Measurements from ENCODE around the gene SLC22A16.
"Not testable (repeated sequence)": the region's sequence is repeated elsewhere in the genome, so short reads cannot be mapped to it uniquely, and the experiment has no call there.

SLC22A16 gene

GRCh38 chr6:110476046-110476849 lies at the start of gene SLC22A16:
SLC22A16 (minus strand) TSS chr6:110476613; CDS start chr6:110476574, 39 bp downstream.
- no peak for DNase-seq (ENCODE audit: low read depth in 2 of 2)

- no peak for DNase-seq (ENCODE audit: low read depth in 2 of 2)
These were observed 48.6 kb upstream of the SLC22A16 start for GRCh38 chr6:110525001-110525400.

- no peak for DNase-seq (ENCODE audit: low read depth in 2 of 2)
These were observed 47.9 kb upstream of the SLC22A16 start for GRCh38 chr6:110524305-110524704.

- no peak for DNase-seq (ENCODE audit: low read depth in 2 of 2)
These were observed 47.1 kb upstream of the SLC22A16 start for GRCh38 chr6:110523451-110524021.

- no peak for DNase-seq (ENCODE audit: low read depth in 2 of 2)
These were observed 46.0 kb upstream of the SLC22A16 start for GRCh38 chr6:110522427-110522826.

GRCh38 chr6:110520992-110521543 lies 44.7 kb upstream of the SLC22A16 start:
- DNase-seq (ENCODE audit: low read depth in 2 of 2): no peak

- DNase-seq (ENCODE audit: low read depth in 2 of 2): no peak
These were observed 44.0 kb upstream of the SLC22A16 start for GRCh38 chr6:110520209-110520965.

- no peak for DNase-seq (ENCODE audit: low read depth in 2 of 2)
These were observed 41.3 kb upstream of the SLC22A16 start for GRCh38 chr6:110517601-110518281.

GRCh38 chr6:110517034-110517433 lies 40.6 kb upstream of the SLC22A16 start:
- no peak for DNase-seq (ENCODE audit: low read depth in 2 of 2)

- no peak for DNase-seq (ENCODE audit: low read depth in 2 of 2)
These were observed 38.4 kb upstream of the SLC22A16 start for GRCh38 chr6:110514818-110515217.

GRCh38 chr6:110512991-110513390 lies 36.6 kb upstream of the SLC22A16 start:
- DNase-seq (ENCODE audit: low read depth in 2 of 2): no peak

GRCh38 chr6:110512549-110512948 lies 36.1 kb upstream of the SLC22A16 start:
- DNase-seq (ENCODE audit: low read depth in 2 of 2): not testable (repeated sequence)

- no peak for DNase-seq (ENCODE audit: low read depth in 2 of 2)
These were observed 35.0 kb upstream of the SLC22A16 start for GRCh38 chr6:110511401-110511800.

GRCh38 chr6:110509617-110510241 lies 33.3 kb upstream of the SLC22A16 start:
- DNase-seq (ENCODE audit: low read depth in 2 of 2): no peak

- not testable (repeated sequence) for DNase-seq (ENCODE audit: low read depth in 2 of 2)
These were observed 28.5 kb upstream of the SLC22A16 start for GRCh38 chr6:110504891-110505290.

- no peak for DNase-seq (ENCODE audit: low read depth in 2 of 2)
These were observed 19.5 kb upstream of the SLC22A16 start for GRCh38 chr6:110495949-110496348.

- DNase-seq (ENCODE audit: low read depth in 2 of 2): no peak
These were observed 16.9 kb upstream of the SLC22A16 start for GRCh38 chr6:110493253-110493800.

GRCh38 chr6:110492584-110492983 lies 16.2 kb upstream of the SLC22A16 start:
- DNase-seq (ENCODE audit: low read depth in 2 of 2): no peak

- DNase-seq (ENCODE audit: low read depth in 2 of 2): no peak
These were observed 15.4 kb upstream of the SLC22A16 start for GRCh38 chr6:110491644-110492317.

GRCh38 chr6:110491299-110491643 lies 14.9 kb upstream of the SLC22A16 start:
- DNase-seq (ENCODE audit: low read depth in 2 of 2): no peak

All from stimulated activated CD8-positive, alpha-beta memory T cell treated with anti-CD3 and anti-CD28 coated beads, Interleukin-7, amount 100 ng/mL, for 1 hour (primary cell).